ENCODE measurements around the gene TMEM39A.

TMEM39A gene

GRCh38 chr3:119485563-119485962 is 22.1 kb upstream of the TMEM39A start:
- no peak for TF ChIP-seq ZNF274 (IDR thresholded peaks at IDR 0.05; ENCODE audit: low read depth, low read length)
- no peak overlapping the region for H3K4me3 ChIP-seq (ENCODE audit: low read length)

GRCh38 chr3:119483101-119483500 is 19.7 kb upstream of the TMEM39A start:
- no peak for TF ChIP-seq ZNF274 (IDR thresholded peaks at IDR 0.05; ENCODE audit: low read depth, low read length)
- H3K4me3 ChIP-seq (ENCODE audit: low read length) = no peak overlapping the region

GRCh38 chr3:119481079-119481478 is 17.7 kb upstream of the TMEM39A start:
- H3K4me3 ChIP-seq (ENCODE audit: low read length) = no peak overlapping the region
- no peak for TF ChIP-seq ZNF274 (IDR thresholded peaks at IDR 0.05; ENCODE audit: low read depth, low read length)

- TF ChIP-seq ZNF274 (IDR thresholded peaks at IDR 0.05; ENCODE audit: low read depth, low read length) = no peak
- no peak overlapping the region; the same call in 1 of the 2 replicates for H3K4me3 ChIP-seq (ENCODE audit: low read length)
These were observed 7.5 kb upstream of the TMEM39A start for GRCh38 chr3:119470866-119471265.

GRCh38 chr3:119469418-119470189 is 6.2 kb upstream of the TMEM39A start:
- H3K4me3 ChIP-seq (ENCODE audit: low read length) = peak overlapping the region; percentile 84

GRCh38 chr3:119468041-119468440 is 4.6 kb upstream of the TMEM39A start:
- TF ChIP-seq ZNF274 (IDR thresholded peaks at IDR 0.05; ENCODE audit: low read depth, low read length) = no peak
- peak overlapping the region; percentile 84; the same call in 1 of the 2 replicates for H3K4me3 ChIP-seq (ENCODE audit: low read length)

More at GRCh38 chr3:119469418-119470189, 6.2 kb upstream of the TMEM39A start:
- no peak for TF ChIP-seq ZNF274 (IDR thresholded peaks at IDR 0.05; ENCODE audit: low read depth, low read length)

- no peak overlapping the region for H3K4me3 ChIP-seq (ENCODE audit: low read length)
- TF ChIP-seq ZNF274 (IDR thresholded peaks at IDR 0.05; ENCODE audit: low read depth, low read length) = no peak
These were observed 6.2 kb downstream of the TMEM39A start for GRCh38 chr3:119457246-119457645.

GRCh38 chr3:119456469-119456868 is 6.9 kb downstream of the TMEM39A start:
- TF ChIP-seq ZNF274 (IDR thresholded peaks at IDR 0.05; ENCODE audit: low read depth, low read length) = no peak
- H3K4me3 ChIP-seq (ENCODE audit: low read length) = no peak overlapping the region

GRCh38 chr3:119453822-119454221 is 9.6 kb downstream of the TMEM39A start:
- no peak overlapping the region for H3K4me3 ChIP-seq (ENCODE audit: low read length)
- TF ChIP-seq ZNF274 (IDR thresholded peaks at IDR 0.05; ENCODE audit: low read depth, low read length) = no peak

- H3K4me3 ChIP-seq (ENCODE audit: low read length) = no peak overlapping the region
- TF ChIP-seq ZNF274 (IDR thresholded peaks at IDR 0.05; ENCODE audit: low read depth, low read length) = no peak
These were observed 18.8 kb downstream of the TMEM39A start for GRCh38 chr3:119444590-119444989.

- no peak overlapping the region for H3K4me3 ChIP-seq (ENCODE audit: low read length)
These were observed 20.2 kb downstream of the TMEM39A start for GRCh38 chr3:119443179-119443578.

GRCh38 chr3:119437691-119438258 is 25.6 kb downstream of the TMEM39A start:
- TF ChIP-seq ZNF274 (IDR thresholded peaks at IDR 0.05; ENCODE audit: low read depth, low read length) = no peak
- no peak overlapping the region for H3K4me3 ChIP-seq (ENCODE audit: low read length)

More at GRCh38 chr3:119443179-119443578, 20.2 kb downstream of the TMEM39A start:
- TF ChIP-seq ZNF274 (IDR thresholded peaks at IDR 0.05; ENCODE audit: low read depth, low read length) = no peak

- H3K4me3 ChIP-seq (ENCODE audit: low read length) = no peak overlapping the region
- no peak for TF ChIP-seq ZNF274 (IDR thresholded peaks at IDR 0.05; ENCODE audit: low read depth, low read length)
These were observed 26.4 kb downstream of the TMEM39A start for GRCh38 chr3:119436977-119437376.

GRCh38 chr3:119434703-119435102 is 28.7 kb downstream of the TMEM39A start:
- no peak for TF ChIP-seq ZNF274 (IDR thresholded peaks at IDR 0.05; ENCODE audit: low read depth, low read length)
- H3K4me3 ChIP-seq (ENCODE audit: low read length) = no peak overlapping the region

GRCh38 chr3:119433613-119434325 is 29.6 kb downstream of the TMEM39A start:
- TF ChIP-seq ZNF274 (IDR thresholded peaks at IDR 0.05; ENCODE audit: low read depth, low read length) = no peak
- no peak overlapping the region for H3K4me3 ChIP-seq (ENCODE audit: low read length)

All from GM08714 (cell line).